ENCODE results near the gene SHROOM3.

SHROOM3 gene

GRCh38 chr4:76544725-76545124 is 109.7 kb downstream of the SHROOM3 start:
- no peak for FAIRE-seq

GRCh38 chr4:76545226-76545884 is 110.3 kb downstream of the SHROOM3 start:
- FAIRE-seq = no peak

DNA sequence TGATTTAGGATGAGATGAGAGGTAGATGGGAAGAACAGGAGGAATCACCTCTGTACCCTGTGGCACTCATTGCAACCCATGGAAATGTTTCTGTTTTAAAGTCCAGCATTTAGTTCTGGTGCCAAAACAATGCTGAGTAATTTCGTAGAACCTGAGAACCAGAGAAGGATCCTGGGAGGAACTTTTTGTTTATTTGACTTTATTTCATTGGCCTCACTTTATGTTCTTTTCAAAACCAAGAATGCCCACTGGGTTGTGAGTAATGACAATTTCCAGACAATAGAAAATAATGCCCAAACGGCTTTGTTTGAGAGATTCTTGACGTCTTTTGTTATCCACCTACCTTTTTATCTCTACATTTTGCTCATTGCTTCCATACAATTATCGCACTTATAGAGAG is 111.3 kb downstream of the SHROOM3 start:
- FAIRE-seq = no peak

GRCh38 chr4:76546759-76547742 is 112.0 kb downstream of the SHROOM3 start:
- peak; percentile 18 for FAIRE-seq

- no peak for FAIRE-seq
Measured at GRCh38 chr4:76548704-76549103, 113.7 kb downstream of the SHROOM3 start.

GRCh38 chr4:76549765-76550164 is 114.7 kb downstream of the SHROOM3 start:
- FAIRE-seq = no peak

DNA sequence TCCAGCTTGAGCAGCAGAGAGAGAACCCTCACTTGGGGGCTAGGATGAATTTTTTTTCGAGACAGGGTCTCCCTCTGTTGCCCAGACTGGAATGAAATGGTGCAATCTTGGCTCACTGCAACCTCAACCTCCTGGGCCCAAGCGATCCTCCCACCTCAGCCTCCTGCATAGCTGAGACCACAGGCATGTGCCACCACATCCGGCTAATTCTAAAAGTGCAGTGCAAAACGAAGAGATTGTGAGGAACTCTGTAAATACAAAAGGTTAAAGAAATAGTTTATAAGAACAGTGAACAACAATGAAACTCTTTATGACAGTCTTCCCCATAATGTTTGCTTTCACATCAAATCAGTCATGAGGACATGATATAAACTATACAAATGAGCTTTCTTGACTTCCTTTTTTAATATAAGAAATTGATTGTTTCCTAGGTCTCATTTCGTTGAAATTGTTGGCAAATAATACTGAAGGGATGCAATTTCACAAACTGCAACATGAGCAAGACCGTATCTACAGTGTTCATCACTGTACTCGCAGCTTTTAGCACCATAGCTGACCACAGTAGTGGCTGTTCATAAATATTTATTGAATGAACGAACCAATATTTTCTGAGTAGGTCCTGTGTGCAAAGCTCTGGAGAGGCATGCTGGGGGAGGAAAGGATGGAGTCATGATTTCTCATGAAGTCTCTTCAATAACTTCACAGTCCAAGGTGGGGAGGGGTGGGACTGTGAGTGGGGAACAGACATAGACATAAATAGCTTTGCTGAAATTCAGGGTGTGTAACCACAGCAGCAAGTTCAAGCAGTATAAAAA is 116.1 kb downstream of the SHROOM3 start:
- no peak for FAIRE-seq

- FAIRE-seq = no peak
Measured at GRCh38 chr4:76554630-76555029, 119.6 kb downstream of the SHROOM3 start.

DNA sequence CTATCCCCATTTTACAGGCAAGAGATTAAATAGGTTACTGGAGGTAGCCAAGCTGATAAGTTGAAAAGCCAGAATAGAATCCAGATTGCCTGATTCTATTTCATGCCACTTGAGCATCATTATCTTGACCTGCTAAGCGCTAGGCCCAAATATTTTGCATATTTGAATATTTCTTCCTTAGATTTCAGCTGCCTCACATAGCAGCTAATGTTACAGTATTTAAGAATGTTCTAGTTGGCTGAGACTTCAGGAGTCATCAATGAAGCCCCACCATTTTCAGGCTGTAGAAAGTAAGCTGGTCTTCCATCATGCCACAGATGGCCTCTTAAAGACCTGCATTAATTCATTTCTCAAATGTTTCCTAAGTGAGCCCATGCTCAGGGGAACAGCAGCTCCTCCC is 121.4 kb downstream of the SHROOM3 start:
- no peak for FAIRE-seq

DNA sequence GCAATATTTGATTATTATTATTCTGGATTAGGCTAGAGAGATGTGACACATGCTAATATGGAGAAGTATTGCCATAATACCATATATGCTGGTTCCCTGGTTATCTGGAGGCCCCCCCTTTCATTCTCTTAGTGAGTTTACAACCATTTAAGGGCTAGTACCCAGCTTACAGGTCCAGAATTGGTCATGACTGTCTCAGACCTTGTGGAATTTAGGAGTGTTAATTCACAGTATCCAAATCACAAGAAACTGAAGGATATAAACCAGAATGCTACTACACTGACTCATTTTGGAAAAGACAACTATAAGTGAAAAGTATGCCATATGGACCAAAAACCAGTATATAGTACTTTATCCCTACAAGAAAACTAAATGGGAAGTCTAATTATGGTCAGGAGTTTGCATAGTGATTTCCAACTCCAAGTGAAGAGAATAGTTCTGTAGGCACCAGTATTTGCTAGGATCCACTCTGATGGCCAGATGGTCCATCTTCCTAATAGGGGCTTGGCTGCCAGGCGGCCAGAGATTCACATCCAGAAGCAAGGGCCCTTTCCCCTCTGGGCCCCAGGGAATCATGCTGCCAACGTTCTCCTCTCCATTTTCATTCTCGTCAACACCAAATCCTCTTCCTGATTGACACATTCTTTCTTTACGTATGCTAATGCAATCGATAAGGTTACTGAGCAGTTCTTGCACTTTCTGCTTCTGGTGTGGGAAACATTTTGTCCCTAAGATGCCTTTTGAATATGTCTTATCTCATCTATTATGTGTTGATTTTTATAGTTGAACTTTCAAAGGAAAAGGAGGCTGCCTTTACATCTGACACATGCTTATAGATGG is 123.6 kb downstream of the SHROOM3 start:
- FAIRE-seq = no peak

- FAIRE-seq = no peak
Measured at GRCh38 chr4:76559236-76560071, 124.4 kb downstream of the SHROOM3 start.

DNA sequence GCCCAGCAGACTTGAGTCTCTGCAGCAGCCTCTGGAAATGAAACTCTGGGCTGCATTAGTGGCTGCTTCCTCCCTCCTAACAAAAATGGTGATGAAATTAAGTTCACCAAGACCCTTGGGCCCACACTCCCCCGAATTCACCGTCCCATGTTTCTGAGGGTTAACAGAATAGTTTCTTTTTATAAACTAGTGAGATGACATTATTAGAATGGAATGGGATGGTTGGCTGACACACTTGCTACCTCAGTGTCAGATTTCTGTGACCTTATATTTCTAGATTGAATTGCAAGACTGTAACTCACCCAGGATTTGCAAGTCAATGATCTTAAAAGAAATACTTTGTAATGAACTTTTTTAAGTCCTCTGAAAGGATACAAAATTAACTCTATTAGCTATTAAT is 127.1 kb downstream of the SHROOM3 start:
- peak; percentile 41 for FAIRE-seq

DNA sequence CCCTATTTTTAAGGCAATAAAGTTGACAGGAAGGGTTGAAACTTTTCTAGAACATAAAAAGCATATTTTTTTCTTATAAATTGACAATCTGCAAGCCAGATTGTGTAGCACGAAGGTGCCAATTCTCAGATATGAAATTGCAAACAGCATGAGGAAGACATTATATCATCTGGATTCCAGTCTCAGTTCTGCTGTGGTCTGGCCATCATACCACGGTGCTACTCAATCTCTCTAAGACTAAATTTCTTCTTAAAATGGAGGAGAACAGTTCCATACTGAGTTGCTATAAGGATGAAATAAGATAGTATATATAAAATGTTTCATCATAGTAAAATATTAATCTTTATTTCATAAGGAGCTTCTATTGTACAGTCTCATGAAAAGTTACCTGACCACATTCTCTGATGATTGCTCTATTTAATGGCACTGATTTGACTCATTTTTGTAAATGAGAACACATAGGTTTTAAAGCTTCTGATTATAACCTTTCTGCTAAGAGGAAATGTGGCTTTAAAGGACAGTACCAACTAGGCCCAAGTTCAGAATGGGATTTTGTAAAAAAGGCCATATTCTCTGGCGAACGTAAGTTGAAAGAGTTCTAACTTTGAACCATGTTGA is 127.9 kb downstream of the SHROOM3 start:
- peak; percentile 57 for FAIRE-seq

GRCh38 chr4:76563454-76564122 is 128.6 kb downstream of the SHROOM3 start:
- peak; percentile 67 for FAIRE-seq

GRCh38 chr4:76564123-76564915 is 129.3 kb downstream of the SHROOM3 start:
- no peak for FAIRE-seq

GRCh38 chr4:76568262-76568661 is 133.2 kb downstream of the SHROOM3 start:
- no peak for FAIRE-seq

- FAIRE-seq = no peak
Measured at GRCh38 chr4:76569225-76569624, 134.2 kb downstream of the SHROOM3 start.

DNA sequence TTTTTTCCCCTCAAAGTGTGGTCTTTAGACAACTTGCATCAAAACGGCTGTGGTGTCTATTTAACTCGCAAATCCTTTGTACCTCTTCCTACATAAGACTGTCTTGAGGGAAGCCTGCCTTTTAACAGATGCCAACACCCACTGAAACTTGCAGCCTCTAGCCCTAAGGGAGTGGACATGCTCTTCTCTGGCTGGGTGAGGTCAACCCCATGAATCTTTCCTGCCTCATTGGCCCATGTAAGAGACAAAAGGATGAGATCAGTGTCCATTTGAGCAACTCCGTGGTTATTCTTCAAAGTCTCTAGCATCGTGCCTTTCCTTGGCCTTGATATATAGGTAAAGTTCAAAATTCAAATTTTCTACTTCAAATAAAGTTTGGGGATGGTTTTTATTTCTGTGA is 134.7 kb downstream of the SHROOM3 start:
- no peak for FAIRE-seq

All from endometrium (tissue), 2 donors.